Fibroblast of villous mesenchyme (primary cell): ENCODE results near the gene ADPRM. TPM values are rescaled to one million over a fixed set of nuclear protein-coding genes. Genes with fewer than 3 reads are reported as not detected.
"Not testable (repeated sequence)": the region's sequence is repeated elsewhere in the genome, so short reads cannot be mapped to it uniquely, and the experiment has no call there.

Experiments used
- DNase-seq: peaks from one replicate; pipeline ENCODE4 v3.0.0-alpha.2; 2010; ENCODE audit warnings: low read depth
- H3K4me3 ChIP-seq: 2 replicates; pipeline ENCODE4 v1.5.1; 2011; ENCODE audit warnings: low read depth, mild to moderate bottlenecking, low read length
- CTCF ChIP-seq: IDR thresholded peaks from 2 replicates; pipeline ENCODE4 v1.5.1; 2012; ENCODE audit warnings: low read depth, mild to moderate bottlenecking, low read length; ENCODE audit not compliant: insufficient read depth
- total RNA-seq: library from RNA; depleted of rRNA; stranded (reverse); fragments of >200 nt; gene quantifications from 2 replicates; pipeline ENCODE4 v1.2.3, GENCODE V29; 2012

Gene ADPRM
- total RNA-seq, 1 donor, result 10.8 TPM

DNA sequence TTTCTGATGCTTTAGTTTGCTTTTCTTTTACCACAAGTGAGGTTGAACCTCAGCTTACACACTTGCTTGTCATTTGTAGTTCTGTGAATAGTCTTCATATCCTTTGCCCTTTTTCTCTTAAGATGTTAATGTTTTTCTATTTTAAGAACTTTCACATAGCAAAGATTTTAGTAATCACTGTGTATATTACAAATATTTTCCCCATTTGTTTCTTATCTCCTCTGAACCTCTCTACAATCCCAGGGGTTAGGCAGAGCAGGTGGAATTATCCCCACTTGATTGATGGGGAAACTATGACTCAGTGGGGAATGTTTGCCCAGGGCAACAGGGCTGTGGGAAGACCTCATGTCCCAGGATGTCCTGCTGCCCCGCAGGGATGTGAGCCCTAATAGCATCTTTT is 28.6 kb upstream of the ADPRM start:
- H3K4me3 ChIP-seq, result no peak overlapping the region
- no peak for TF ChIP-seq CTCF
- DNase-seq, result peak; percentile 16

- H3K4me3 ChIP-seq, result no peak overlapping the region
- TF ChIP-seq CTCF, result no peak
- DNase-seq, result no peak
Observed at GRCh38 chr17:10673312-10673711, 24.1 kb upstream of the ADPRM start.

- no peak overlapping the region for H3K4me3 ChIP-seq
- no peak for DNase-seq
- TF ChIP-seq CTCF, result no peak
Observed at GRCh38 chr17:10674704-10675103, 22.7 kb upstream of the ADPRM start.

- no peak overlapping the region for H3K4me3 ChIP-seq
- no peak for TF ChIP-seq CTCF
- DNase-seq, result peak; percentile 51
Observed at GRCh38 chr17:10681866-10682446, 15.4 kb upstream of the ADPRM start.

DNA sequence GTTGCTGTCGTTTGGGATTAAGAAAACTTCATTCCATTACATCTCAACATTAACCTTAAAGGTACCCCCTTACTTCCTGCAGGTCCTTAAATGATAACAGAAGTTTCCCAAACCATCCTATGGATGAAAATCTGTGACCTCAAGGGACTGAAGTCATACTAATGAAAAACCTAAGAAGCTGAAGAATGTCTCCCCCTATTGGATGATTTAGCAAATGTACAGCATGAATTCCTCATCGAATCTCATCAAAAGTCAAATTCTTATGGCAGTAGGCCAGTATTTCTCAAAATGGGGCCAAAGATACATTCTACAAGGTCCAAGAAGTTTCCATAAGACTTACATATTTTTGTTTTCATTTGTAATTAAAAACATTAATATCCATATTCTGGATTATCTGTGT is 13.5 kb upstream of the ADPRM start:
- H3K4me3 ChIP-seq, result no peak overlapping the region
- peak; percentile 30 for DNase-seq
- TF ChIP-seq CTCF, result peak; percentile 57

DNA sequence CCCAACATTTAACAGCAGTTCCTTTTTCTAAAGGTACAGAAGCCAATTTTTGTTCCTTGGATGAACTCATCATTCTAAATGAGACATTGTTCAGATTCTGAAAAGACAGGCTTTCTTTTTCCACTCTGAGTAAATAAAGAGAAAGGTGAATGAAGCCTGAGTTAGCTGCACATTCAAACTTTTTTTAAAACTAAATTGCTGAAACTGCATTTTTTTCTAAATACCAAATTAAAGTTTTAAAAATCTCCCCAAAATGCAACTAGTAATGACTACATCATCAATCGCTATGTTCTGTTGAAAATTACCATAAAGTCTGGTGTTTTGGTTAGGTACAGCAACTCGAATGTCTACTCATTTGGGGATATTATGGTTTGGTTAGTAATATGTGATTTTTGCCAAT is 9.9 kb upstream of the ADPRM start:
- DNase-seq, result no peak
- no peak for TF ChIP-seq CTCF
- H3K4me3 ChIP-seq, result no peak overlapping the region

DNA sequence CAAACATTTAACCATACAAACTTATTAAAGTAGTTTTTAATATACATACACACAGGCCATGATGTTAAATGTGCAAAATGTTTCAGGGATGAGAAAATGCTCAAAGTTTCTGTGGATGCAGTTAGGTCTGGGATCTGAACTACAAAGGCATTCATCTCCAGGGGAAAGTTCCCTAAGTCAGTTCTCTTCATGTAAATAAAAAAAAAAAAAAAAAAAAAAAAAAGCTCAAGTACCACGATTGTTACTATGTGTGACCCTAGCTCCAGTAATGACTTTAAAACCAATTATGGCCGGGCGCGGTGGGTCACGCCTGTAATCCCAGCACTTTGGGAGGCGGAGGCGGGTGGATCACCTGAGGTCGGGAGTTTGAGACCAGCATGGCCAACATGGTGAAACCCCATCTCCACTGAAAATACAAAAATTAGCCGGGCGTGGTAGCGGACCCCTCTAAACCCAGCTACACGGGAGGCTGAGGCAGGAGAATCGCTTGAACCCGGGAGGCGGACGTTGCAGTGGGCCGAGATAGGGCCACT is 1.5 kb upstream of the ADPRM start:
- peak overlapping the region; percentile 92 for H3K4me3 ChIP-seq
- DNase-seq, result not testable (repeated sequence)
